HEK293 (cell line): ENCODE measurements around the gene MRPL55.
A peak's percentile ranks its signal among the peaks of the same experiment; 100 is the strongest.

Experiments used
- CTCF ChIA-PET: fragments of 350-600 bp; formaldehyde crosslinking; extraction: SDS; loops from one replicate; lab custom pipeline; 2021; ENCODE audit warnings: antibody characterized with exemption; lab: Yijun Ruan, JAX
- POLR2A ChIA-PET: fragments of 300-600 bp; formaldehyde crosslinking; extraction: SDS; loops from one replicate; lab custom pipeline; 2020; ENCODE audit warnings: antibody characterized with exemption, inconsistent platforms; lab: Yijun Ruan, JAX
- H3K27ac ChIP-seq: fragments of 200-500 bp; sonication (Bioruptor generic); 2 replicates; pipeline ENCODE4 v1.5.1; 2014; ENCODE audit warnings: low read depth, low read length, control low read depth, inconsistent platforms; ENCODE audit errors: extremely low read depth
- H3K36me3 ChIP-seq, 2 experiments: fragments of 200-500 bp in 1 of 2; sonication (Bioruptor generic) in 1 of 2; 1 replicate in 1 of 2; 2 replicates in 1 of 2; pipeline ENCODE4 v1.5.1; 2014 to 2017; ENCODE audit warnings: inconsistent platforms in 2 of 2, low read length in 2 of 2; ENCODE audit not compliant: control insufficient read depth in 2 of 2, insufficient read depth in 1 of 2
- H3K4me1 ChIP-seq: fragments of 200-500 bp; sonication (Bioruptor generic); 2 replicates; pipeline ENCODE4 v1.5.1; 2014; ENCODE audit warnings: mild to moderate bottlenecking, low read length, inconsistent platforms; ENCODE audit not compliant: control insufficient read depth, insufficient read depth
- H3K4me3 ChIP-seq: 2 replicates; pipeline ENCODE4 v1.5.1; 2011; ENCODE audit warnings: low read depth, mild to moderate bottlenecking, control low read depth, low read length, moderate library complexity
- H3K9me3 ChIP-seq: fragments of 200-500 bp; sonication (Bioruptor generic); 2 replicates; pipeline ENCODE4 v1.5.1; 2014; ENCODE audit warnings: low read depth, low read length, inconsistent platforms; ENCODE audit not compliant: control insufficient read depth, insufficient read depth
- FEZF1 ChIP-seq: fragments of 450-650 bp; formaldehyde crosslinking; IDR thresholded peaks from 2 replicates; pipeline ENCODE4 v1.5.1; 2016; ENCODE audit warnings: missing biosample characterization, missing genetic modification characterization
- KLF1 ChIP-seq: fragments of 450-650 bp; formaldehyde crosslinking; IDR thresholded peaks from 2 replicates; pipeline ENCODE4 v1.5.1; 2016; ENCODE audit warnings: missing biosample characterization, missing genetic modification characterization
- PRDM10 ChIP-seq: fragments of 450-650 bp; formaldehyde crosslinking; IDR thresholded peaks from 2 replicates; pipeline ENCODE4 v1.5.1; 2016; ENCODE audit warnings: missing biosample characterization, missing genetic modification characterization
- REPIN1 ChIP-seq: fragments of 450-650 bp; formaldehyde crosslinking; IDR thresholded peaks from 2 replicates; pipeline ENCODE4 v1.5.1; 2017; ENCODE audit warnings: missing biosample characterization, missing genetic modification characterization, low read depth
- REST ChIP-seq: fragments of 450-650 bp; formaldehyde crosslinking; IDR thresholded peaks from 2 replicates; pipeline ENCODE4 v1.5.1; 2016; ENCODE audit warnings: missing biosample characterization, missing genetic modification characterization
- SP3 ChIP-seq: fragments of 450-650 bp; formaldehyde crosslinking; IDR thresholded peaks from 2 replicates; pipeline ENCODE4 v1.5.1; 2016; ENCODE audit warnings: missing biosample characterization, missing genetic modification characterization
- YY1 ChIP-seq: fragments of 450-650 bp; formaldehyde crosslinking; IDR thresholded peaks from 2 replicates; pipeline ENCODE4 v1.5.1; 2018; ENCODE audit warnings: missing biosample characterization, missing genetic modification characterization
- YY2 ChIP-seq: fragments of 450-650 bp; formaldehyde crosslinking; IDR thresholded peaks from 2 replicates; pipeline ENCODE4 v1.5.1; 2016; ENCODE audit warnings: missing biosample characterization, missing genetic modification characterization
- ZBTB20 ChIP-seq: fragments of 450-650 bp; formaldehyde crosslinking; IDR thresholded peaks from 2 replicates; pipeline ENCODE4 v1.5.1; 2016; ENCODE audit warnings: missing biosample characterization, missing genetic modification characterization
- ZBTB48 ChIP-seq: fragments of 450-650 bp; formaldehyde crosslinking; IDR thresholded peaks from 2 replicates; pipeline ENCODE4 v1.5.1; 2016; ENCODE audit warnings: missing biosample characterization, missing genetic modification characterization
- ZNF140 ChIP-seq: fragments of 450-650 bp; formaldehyde crosslinking; IDR thresholded peaks from 2 replicates; pipeline ENCODE4 v1.5.1; 2016; ENCODE audit warnings: missing biosample characterization, missing genetic modification characterization
- ZNF2 ChIP-seq: fragments of 450-650 bp; formaldehyde crosslinking; IDR thresholded peaks from 2 replicates; pipeline ENCODE4 v1.5.1; 2016; ENCODE audit warnings: missing biosample characterization, missing genetic modification characterization
- ZNF391 ChIP-seq: fragments of 450-650 bp; formaldehyde crosslinking; IDR thresholded peaks from 2 replicates; pipeline ENCODE4 v1.5.1; 2016; ENCODE audit warnings: low read depth, missing biosample characterization, missing genetic modification characterization, borderline replicate concordance
- ZNF518A ChIP-seq: fragments of 450-650 bp; formaldehyde crosslinking; conservative IDR thresholded peaks from 2 replicates; pipeline ENCODE4 v1.5.1; 2016; ENCODE audit warnings: low read depth, missing biosample characterization, missing genetic modification characterization
- ZNF558 ChIP-seq: fragments of 450-650 bp; formaldehyde crosslinking; IDR thresholded peaks from 2 replicates; pipeline ENCODE4 v1.5.1; 2016; ENCODE audit warnings: missing biosample characterization, missing genetic modification characterization
- ZNF560 ChIP-seq: fragments of 450-650 bp; formaldehyde crosslinking; IDR thresholded peaks from 2 replicates; pipeline ENCODE4 v1.5.1; 2017; ENCODE audit warnings: missing biosample characterization, missing genetic modification characterization, borderline replicate concordance
- ZNF561 ChIP-seq: fragments of 450-650 bp; IDR thresholded peaks from 2 replicates; pipeline ENCODE4 v1.5.1; 2018; ENCODE audit warnings: missing biosample characterization, missing genetic modification characterization, borderline replicate concordance
- ZNF600 ChIP-seq: fragments of 450-650 bp; formaldehyde crosslinking; IDR thresholded peaks from 2 replicates; pipeline ENCODE4 v1.5.1; 2016; ENCODE audit warnings: missing biosample characterization, missing genetic modification characterization
- ZNF624 ChIP-seq: fragments of 450-650 bp; formaldehyde crosslinking; IDR thresholded peaks from 2 replicates; pipeline ENCODE4 v1.5.1; 2017; ENCODE audit warnings: missing biosample characterization, missing genetic modification characterization
- ZNF664 ChIP-seq: fragments of 450-650 bp; formaldehyde crosslinking; IDR thresholded peaks from 2 replicates; pipeline ENCODE4 v1.5.1; 2016; ENCODE audit warnings: missing biosample characterization, missing genetic modification characterization
- ZNF704 ChIP-seq: fragments of 450-650 bp; formaldehyde crosslinking; IDR thresholded peaks from 2 replicates; pipeline ENCODE4 v1.5.1; 2016; ENCODE audit warnings: missing biosample characterization, missing genetic modification characterization
- ZNF785 ChIP-seq: fragments of 450-650 bp; formaldehyde crosslinking; IDR thresholded peaks from 2 replicates; pipeline ENCODE4 v1.5.1; 2016; ENCODE audit warnings: missing biosample characterization, missing genetic modification characterization

Gene MRPL55

GRCh38 chr1:228083871-228084278, 25.2 kb downstream of the MRPL55 start (continued):
- TF ChIP-seq REPIN1 = no peak
- no peak for TF ChIP-seq ZNF391
- peak; percentile 44; the same call in 1 of the 2 replicates for TF ChIP-seq REST (tag by site-specific recombination)
- no peak for TF ChIP-seq ZNF558 (tag by site-specific recombination)
- no peak for TF ChIP-seq ZNF140 (tag by site-specific recombination)
- no peak for TF ChIP-seq FEZF1 (tag by site-specific recombination)
- TF ChIP-seq ZBTB48 (tag by site-specific recombination) = peak; percentile 11; the same call in 1 of the 2 replicates
- TF ChIP-seq ZNF560 (tag by site-specific recombination) = no peak
- TF ChIP-seq ZNF785 (tag by site-specific recombination) = no peak
- no peak for TF ChIP-seq ZNF624 (tag by site-specific recombination)
- peak; percentile 59; the same call in 1 of the 2 replicates for TF ChIP-seq YY1 (tag by site-specific recombination)
- no peak for TF ChIP-seq KLF1 (tag by site-specific recombination)

GRCh38 chr1:228082918-228083870, 25.9 kb downstream of the MRPL55 start:
- peak overlapping the region; percentile 93 for H3K27ac ChIP-seq
- ChIA-PET CTCF (interaction anchor here (0.5 to 1.5 kb wide), 6 partner anchors 48 to 812 kb away, joined by 3 to 5 read pairs (median 4); no protein-coding TSS in a partner anchor), POLR2A (interaction anchor here (0.5 to 2.9 kb wide), 14 partner anchors 9 to 400 kb away, joined by 3 to 21 read pairs (median 6); partner anchors contain the start of genes IBA57, MRPL55 and WNT9A)
- peaks cover 34% of the 10 kb centered on the region for H3K4me1 ChIP-seq
- H3K9me3 ChIP-seq = no peaks in the 10 kb centered on the region
- peaks cover 0 to 35% of the 10 kb centered on the region in 2 experiments; a peak in 2 of 3 replicates for H3K36me3 ChIP-seq
- H3K4me3 ChIP-seq = peak overlapping the region; percentile 76
- no peak for TF ChIP-seq ZNF140 (tag by site-specific recombination)
- no peak for TF ChIP-seq ZNF664 (tag by site-specific recombination)
- no peak for TF ChIP-seq ZBTB20
- no peak for TF ChIP-seq ZNF518A (tag by site-specific recombination)
- peak; percentile 18; the same call in 1 of the 2 replicates for TF ChIP-seq SP3 (tag by site-specific recombination)
- peak; percentile 37; the same call in 1 of the 2 replicates for TF ChIP-seq ZNF561 (tag by site-specific recombination)
- TF ChIP-seq ZNF704 (tag by site-specific recombination) = no peak
- no peak for TF ChIP-seq PRDM10 (tag by site-specific recombination)
- no peak for TF ChIP-seq YY2 (tag by site-specific recombination)
- no peak for TF ChIP-seq ZNF600 (tag by site-specific recombination)
- 0 out of 2 replicates have a peak, but pooled peaks have one; percentile 32 for TF ChIP-seq ZNF2 (tag by site-specific recombination)
- no peak for TF ChIP-seq KLF1 (tag by site-specific recombination)
